Endothelial cell (in vitro differentiated cells): ENCODE results near the gene TUBB2B. TPM values are rescaled to one million over a fixed set of nuclear protein-coding genes. Genes with fewer than 3 reads are reported as not detected.
"Not testable (repeated sequence)": the region's sequence is repeated elsewhere in the genome, so short reads cannot be mapped to it uniquely, and the experiment has no call there.

Experiments
- DNase-seq: peaks from one replicate; pipeline ENCODE4 v3.0.0; 2021; ENCODE audit warnings: low spot score
- H3K27ac Mint-ChIP-seq: one replicate; pipeline ENCODE4 v1.8.0; 2021; ENCODE audit warnings: mixed read lengths, inconsistent platforms; ENCODE audit not compliant: unreplicated experiment
- H3K27me3 Mint-ChIP-seq: one replicate; pipeline ENCODE4 v1.8.0; 2021; ENCODE audit warnings: mild to moderate bottlenecking, moderate library complexity, mixed read lengths, inconsistent platforms; ENCODE audit not compliant: unreplicated experiment
- H3K36me3 Mint-ChIP-seq: one replicate; pipeline ENCODE4 v1.8.0; 2021; ENCODE audit warnings: mild to moderate bottlenecking, low read depth, mixed read lengths, inconsistent platforms; ENCODE audit not compliant: unreplicated experiment
- H3K4me1 Mint-ChIP-seq: one replicate; pipeline ENCODE4 v1.8.0; 2021; ENCODE audit warnings: mild to moderate bottlenecking, mixed read lengths, inconsistent platforms; ENCODE audit not compliant: unreplicated experiment
- H3K4me3 Mint-ChIP-seq: one replicate; pipeline ENCODE4 v1.8.0; 2021; ENCODE audit warnings: mild to moderate bottlenecking, mixed read lengths, inconsistent platforms; ENCODE audit not compliant: unreplicated experiment
- H3K9me3 Mint-ChIP-seq: one replicate; pipeline ENCODE4 v1.8.0; 2021; ENCODE audit warnings: mixed read lengths, inconsistent platforms; ENCODE audit not compliant: unreplicated experiment
- total RNA-seq: library from RNA; stranded (reverse); fragmentation: NEBNext Ultra II Directional; extraction: Animal tissue kit (Norgen Biotek cat#: 25700); gene quantifications from one replicate; pipeline ENCODE4 v1.2.1, GENCODE V29; 2021; ENCODE audit not compliant: unreplicated experiment
- TF ChIP-seq, protein P1 (sequence below): fragments of 200-600 bp; sonication (generic); IDR thresholded peaks from one replicate; pipeline ENCODE4 v1.5.0; 2021; ENCODE audit warnings: antibody characterized with exemption; ENCODE audit not compliant: unreplicated experiment

TUBB2B gene
- total RNA-seq, 1 donor from 2014 or later: 93.2 TPM

DNA sequence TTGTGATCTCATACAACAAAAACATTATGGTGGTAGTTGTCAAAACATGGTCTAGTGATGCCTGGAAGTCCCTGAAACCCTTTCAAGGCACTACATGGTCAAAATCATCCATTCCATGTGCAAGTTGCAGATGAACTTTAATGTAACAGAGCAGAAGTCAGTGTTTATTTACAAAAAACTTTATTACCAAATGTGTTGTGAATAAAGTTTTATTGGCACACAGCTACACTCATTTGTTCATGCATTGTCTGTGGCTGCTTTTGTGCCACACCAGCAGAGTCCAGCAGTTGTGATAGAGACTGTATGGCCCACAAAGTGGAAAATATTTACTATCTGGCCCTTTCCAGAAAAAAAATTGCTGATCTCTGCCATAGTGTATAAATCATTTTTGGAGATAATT is 26.8 kb downstream of the TUBB2B start:
- Mint-ChIP-seq H3K36me3 (no peaks in the 10 kb centered on the region), H3K9me3 (no peaks in the 10 kb centered on the region)

DNA sequence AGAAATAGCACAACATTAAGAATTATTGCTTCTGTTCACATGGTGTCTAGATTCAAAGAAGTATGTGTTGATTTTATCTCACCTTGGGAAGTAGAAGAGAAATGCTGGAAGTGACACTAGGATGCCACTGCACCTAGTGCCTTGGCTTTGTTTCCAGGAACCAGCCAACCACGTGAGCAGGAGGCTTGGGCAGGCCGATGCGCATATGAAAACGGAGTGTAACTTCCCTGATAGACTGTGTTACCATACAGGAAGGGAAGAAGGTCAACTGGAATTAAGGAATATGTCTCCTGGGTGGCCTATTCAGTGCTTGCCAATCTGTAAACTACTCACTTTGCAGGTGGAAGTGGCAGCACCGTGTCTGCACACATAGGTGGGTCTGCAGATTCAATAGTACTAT is 28.1 kb downstream of the TUBB2B start:
- H3K4me1 Mint-ChIP-seq: no peaks in the 10 kb centered on the region
- H3K9me3 Mint-ChIP-seq: no peaks in the 10 kb centered on the region

More for the DNA sequence above, 26.8 kb downstream of the TUBB2B start:
- Mint-ChIP-seq H3K27me3 (peaks cover 1% of the 10 kb centered on the region), H3K4me3 (no peak overlapping the region), H3K4me1 (no peaks in the 10 kb centered on the region), H3K27ac (no peak overlapping the region)
- no peak for DNase-seq
- TF ChIP-seq, protein P1, sequence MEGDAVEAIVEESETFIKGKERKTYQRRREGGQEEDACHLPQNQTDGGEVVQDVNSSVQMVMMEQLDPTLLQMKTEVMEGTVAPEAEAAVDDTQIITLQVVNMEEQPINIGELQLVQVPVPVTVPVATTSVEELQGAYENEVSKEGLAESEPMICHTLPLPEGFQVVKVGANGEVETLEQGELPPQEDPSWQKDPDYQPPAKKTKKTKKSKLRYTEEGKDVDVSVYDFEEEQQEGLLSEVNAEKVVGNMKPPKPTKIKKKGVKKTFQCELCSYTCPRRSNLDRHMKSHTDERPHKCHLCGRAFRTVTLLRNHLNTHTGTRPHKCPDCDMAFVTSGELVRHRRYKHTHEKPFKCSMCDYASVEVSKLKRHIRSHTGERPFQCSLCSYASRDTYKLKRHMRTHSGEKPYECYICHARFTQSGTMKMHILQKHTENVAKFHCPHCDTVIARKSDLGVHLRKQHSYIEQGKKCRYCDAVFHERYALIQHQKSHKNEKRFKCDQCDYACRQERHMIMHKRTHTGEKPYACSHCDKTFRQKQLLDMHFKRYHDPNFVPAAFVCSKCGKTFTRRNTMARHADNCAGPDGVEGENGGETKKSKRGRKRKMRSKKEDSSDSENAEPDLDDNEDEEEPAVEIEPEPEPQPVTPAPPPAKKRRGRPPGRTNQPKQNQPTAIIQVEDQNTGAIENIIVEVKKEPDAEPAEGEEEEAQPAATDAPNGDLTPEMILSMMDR: no peak

DNA sequence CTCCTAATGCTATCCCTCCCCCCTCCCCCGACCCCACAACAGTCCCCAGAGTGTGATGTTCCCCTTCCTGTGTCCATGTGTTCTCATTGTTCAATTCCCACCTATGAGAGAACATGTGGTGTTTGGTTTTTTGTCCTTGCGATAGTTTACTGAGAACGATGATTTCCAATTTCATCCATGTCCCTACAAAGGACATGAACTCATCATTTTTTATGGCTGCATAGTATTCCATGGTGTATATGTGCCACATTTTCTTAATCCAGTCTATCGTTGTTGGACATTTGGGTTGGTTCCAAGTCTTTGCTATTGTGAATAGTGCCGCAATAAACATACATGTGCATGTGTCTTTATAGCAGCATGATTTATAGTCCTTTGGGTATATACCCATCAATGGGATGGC is 29.7 kb downstream of the TUBB2B start:
- not testable (repeated sequence) for DNase-seq, H3K4me1 Mint-ChIP-seq, H3K9me3 Mint-ChIP-seq, H3K27me3 Mint-ChIP-seq, H3K36me3 Mint-ChIP-seq, H3K4me3 Mint-ChIP-seq, H3K27ac Mint-ChIP-seq

More for the DNA sequence above, 28.1 kb downstream of the TUBB2B start:
- TF ChIP-seq, protein P1: no peak
- Mint-ChIP-seq H3K36me3 (no peaks in the 10 kb centered on the region), H3K27me3 (peaks cover 1% of the 10 kb centered on the region), H3K4me3 (no peak overlapping the region), H3K27ac (no peak overlapping the region)
- no peak for DNase-seq

DNA sequence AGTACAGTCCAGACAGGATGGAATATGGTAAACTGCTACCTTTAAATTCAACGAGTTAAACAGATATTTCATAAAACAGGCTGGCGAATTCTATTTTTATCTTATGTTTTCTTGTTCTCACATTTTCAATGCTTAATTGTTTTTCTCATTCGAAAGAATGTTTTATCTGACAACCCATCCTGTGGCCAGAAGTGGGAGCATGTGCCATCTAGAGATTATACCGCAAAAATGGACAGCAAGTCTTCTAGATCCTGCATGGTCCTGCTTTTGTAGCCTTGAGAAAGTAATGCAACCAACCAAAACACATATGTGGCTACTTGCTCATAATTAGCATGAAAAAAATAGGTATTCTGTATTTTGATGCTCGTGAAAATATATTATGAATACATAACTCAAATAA is 30.7 kb downstream of the TUBB2B start:
- Mint-ChIP-seq H3K36me3 (no peaks in the 10 kb centered on the region), H3K9me3 (no peaks in the 10 kb centered on the region), H3K27me3 (peaks cover 1% of the 10 kb centered on the region), H3K27ac (no peak overlapping the region), H3K4me3 (no peak overlapping the region), H3K4me1 (peaks cover 3% of the 10 kb centered on the region)
- DNase-seq: no peak
- TF ChIP-seq, protein P1: no peak

GRCh38 chr6:3195695-3196497 is 31.6 kb downstream of the TUBB2B start:
- TF ChIP-seq, protein P1: no peak
- H3K27ac Mint-ChIP-seq: no peak overlapping the region
- peaks cover 3% of the 10 kb centered on the region for H3K4me1 Mint-ChIP-seq
- no peak for DNase-seq
- H3K36me3 Mint-ChIP-seq: no peaks in the 10 kb centered on the region
- H3K27me3 Mint-ChIP-seq: peaks cover 1% of the 10 kb centered on the region
- no peaks in the 10 kb centered on the region for H3K9me3 Mint-ChIP-seq
- H3K4me3 Mint-ChIP-seq: no peak overlapping the region
